HTERT RPE-1 (cell line): ENCODE results near the gene ZNF891.

Source experiments
- in situ Hi-C: fragments of 300-500 bp; cut with MboI; formaldehyde crosslinking; loops from 4 replicates; pipeline ENCODE4 v1.14.3; 2020; ENCODE audit warnings: low sequenced_read_pairs

Gene ZNF891

DNA sequence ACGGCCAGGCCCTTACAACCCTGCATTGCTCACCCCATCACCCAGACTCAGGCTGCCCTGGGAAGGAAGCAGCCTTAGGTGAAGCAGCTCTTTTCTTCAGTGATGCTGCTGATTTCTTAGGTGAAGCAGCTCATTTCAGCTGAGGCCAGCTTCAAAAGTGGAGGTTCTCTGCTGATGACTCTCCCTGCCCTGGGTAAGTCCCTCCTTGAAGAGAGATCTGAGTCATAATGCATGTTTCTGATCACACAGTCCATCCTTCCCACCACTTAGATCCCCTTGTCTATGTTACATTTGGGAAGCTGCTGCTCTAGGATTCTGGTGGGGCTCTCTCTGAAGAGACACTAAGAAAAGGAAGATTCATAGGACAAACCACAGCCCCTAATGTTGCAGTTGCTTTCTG is 66.5 kb downstream of the ZNF891 start:
- in situ Hi-C loops, result no loop called here

DNA sequence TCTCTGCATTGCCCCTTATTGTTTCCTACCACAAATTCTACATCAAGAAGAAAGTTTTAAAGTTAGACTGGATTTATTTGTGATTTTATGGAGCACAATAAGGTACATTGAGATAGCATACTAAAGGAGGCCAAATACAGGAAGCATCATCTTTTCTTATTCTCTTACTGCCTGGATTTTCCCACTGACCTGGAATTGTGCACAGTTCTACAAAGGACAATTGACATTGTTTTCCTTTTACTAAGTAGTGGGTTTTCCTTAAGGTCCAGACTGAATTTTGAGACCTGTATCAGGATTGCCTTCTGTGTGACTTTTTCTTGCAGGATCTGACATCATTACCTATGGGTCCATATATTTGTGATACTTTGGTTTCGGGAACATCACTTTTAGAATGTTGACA is 68.1 kb downstream of the ZNF891 start:
- in situ Hi-C loops, result no loop called here

DNA sequence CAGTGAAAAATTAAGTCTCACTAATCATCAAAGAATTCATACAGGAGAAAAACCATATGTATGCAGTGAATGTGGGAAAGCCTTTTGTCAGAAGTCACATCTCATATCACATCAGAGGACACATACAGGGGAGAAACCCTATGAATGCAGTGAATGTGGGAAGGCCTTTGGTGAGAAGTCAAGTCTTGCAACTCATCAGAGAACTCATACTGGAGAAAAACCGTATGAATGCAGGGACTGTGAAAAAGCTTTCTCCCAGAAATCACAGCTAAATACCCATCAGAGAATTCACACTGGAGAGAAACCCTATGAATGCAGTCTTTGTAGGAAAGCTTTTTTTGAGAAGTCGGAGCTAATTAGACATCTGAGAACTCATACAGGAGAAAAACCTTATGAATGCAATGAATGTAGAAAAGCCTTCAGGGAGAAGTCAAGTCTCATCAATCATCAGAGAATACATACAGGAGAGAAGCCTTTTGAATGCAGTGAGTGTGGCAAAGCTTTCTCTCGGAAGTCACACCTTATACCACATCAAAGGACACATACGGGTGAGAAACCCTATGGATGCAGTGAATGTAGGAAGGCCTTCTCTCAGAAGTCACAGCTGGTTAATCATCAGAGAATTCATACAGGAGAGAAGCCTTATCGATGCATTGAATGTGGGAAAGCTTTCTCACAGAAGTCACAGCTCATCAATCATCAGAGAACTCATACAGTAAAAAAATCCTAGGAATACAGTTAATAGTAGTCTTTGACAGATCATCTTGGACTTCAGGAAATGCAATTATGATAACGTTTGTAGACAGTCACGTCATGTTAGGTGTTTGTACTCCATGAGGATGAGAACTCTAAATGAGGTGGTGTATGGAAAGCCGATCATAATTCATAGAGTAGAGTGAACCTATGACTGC is 71.6 kb downstream of the ZNF891 start:
- in situ Hi-C loops, result no loop called here

DNA sequence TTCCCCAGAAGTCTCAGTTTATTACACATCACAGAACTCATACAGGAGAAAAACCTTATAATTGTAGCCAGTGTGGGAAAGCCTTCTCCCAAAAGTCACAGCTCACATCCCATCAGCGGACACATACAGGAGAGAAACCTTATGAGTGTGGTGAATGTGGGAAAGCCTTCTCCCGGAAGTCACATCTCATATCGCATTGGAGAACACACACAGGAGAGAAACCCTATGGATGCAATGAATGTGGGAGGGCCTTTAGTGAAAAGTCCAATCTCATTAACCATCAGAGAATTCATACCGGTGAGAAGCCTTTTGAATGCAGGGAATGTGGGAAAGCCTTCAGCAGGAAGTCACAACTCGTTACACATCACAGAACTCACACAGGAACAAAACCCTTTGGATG is 72.6 kb downstream of the ZNF891 start:
- in situ Hi-C loops, result no loop called here
